Hepatocyte (in vitro differentiated cells): ENCODE measurements around the gene MKRN3. TPM values are rescaled to one million over a fixed set of nuclear protein-coding genes. Genes with fewer than 3 reads are reported as not detected.

Experiments
- microRNA counts: library from miRNA; unstranded; fragments of <30 nt; microRNA quantifications from one replicate; lab custom pipeline; 2017
- microRNA-seq: library from miRNA; unstranded; fragments of <30 nt; microRNA quantifications from one replicate; pipeline ENCODE4, GENCODE V29; 2017
- polyA plus RNA-seq: library from polyadenylated mRNA; unstranded; fragments of >200 nt; fragmentation: Nextera tagmentation; extraction: Ambion mirVana; gene quantifications from 2 replicates; pipeline ENCODE4 v1.2.1, GENCODE V29; 2016
- small RNA-seq: library from RNA; depleted of rRNA; stranded (forward); fragments of <200 nt; gene quantifications from one replicate; pipeline ENCODE3, GENCODE V24; 2014
- total RNA-seq: library from RNA; depleted of rRNA; stranded (reverse); fragments of >200 nt; gene quantifications from 2 replicates; pipeline ENCODE4 v1.2.3, GENCODE V29; 2014

The MKRN3 gene
- total and polyA plus RNA-seq, 2 experiments from 2014 or later: 0.57 TPM; not detected in 1

MicroRNA genes within 50 kb of the gene (microRNA counts, 767-probe panel; counts per million panel counts)
- not detected for microRNA hsa-miR-4508 (lab: Ali Mortazavi, UCI)

Small RNA genes within 50 kb of the gene (microRNA-seq; reads per million reads assigned to microRNA genes)
- not detected for gene MIR4508

Small RNA genes within 50 kb of the gene (small RNA-seq; reads per million reads assigned to genes)
- not detected for gene MIR4508

Other genes starting within 250 kb of the MKRN3 start
- not detected in 2 replicates for gene GOLGA6L26, start 231.5 kb upstream of the MKRN3 start, total RNA-seq
- not detected in 2 replicates for gene GOLGA6L26, start 231.5 kb upstream of the MKRN3 start, polyA plus RNA-seq
- gene GOLGA8S, start 210.9 kb upstream of the MKRN3 start, total RNA-seq: 0.03 and 0.08 TPM in 2 replicates
- gene GOLGA8S, start 210.9 kb upstream of the MKRN3 start, polyA plus RNA-seq: 0.05 TPM in 1 of 2 replicates, not detected in the other
- not detected in 2 replicates for gene GOLGA6L2, start 118.4 kb upstream of the MKRN3 start, total RNA-seq
- not detected in 2 replicates for gene GOLGA6L2, start 118.4 kb upstream of the MKRN3 start, polyA plus RNA-seq
- 3.1 and 5.4 TPM in 2 replicates for gene MAGEL2, start 82.2 kb downstream of the MKRN3 start, total RNA-seq
- gene MAGEL2, start 82.2 kb downstream of the MKRN3 start, polyA plus RNA-seq: 15.6 and 16.0 TPM in 2 replicates
- 168 and 191 TPM in 2 replicates for gene NDN, start 121.6 kb downstream of the MKRN3 start, total RNA-seq
- gene NDN, start 121.6 kb downstream of the MKRN3 start, polyA plus RNA-seq: 211 and 215 TPM in 2 replicates